NCI-H2081 treated with DMSO at 0.1 percent for 48 hours (cell line): ENCODE measurements around the gene P2RX2.

Source experiments
- DNase-seq: peaks from one replicate; lab custom pipeline; 2025; lab: John Stamatoyannopoulos, UW

The P2RX2 gene

DNA sequence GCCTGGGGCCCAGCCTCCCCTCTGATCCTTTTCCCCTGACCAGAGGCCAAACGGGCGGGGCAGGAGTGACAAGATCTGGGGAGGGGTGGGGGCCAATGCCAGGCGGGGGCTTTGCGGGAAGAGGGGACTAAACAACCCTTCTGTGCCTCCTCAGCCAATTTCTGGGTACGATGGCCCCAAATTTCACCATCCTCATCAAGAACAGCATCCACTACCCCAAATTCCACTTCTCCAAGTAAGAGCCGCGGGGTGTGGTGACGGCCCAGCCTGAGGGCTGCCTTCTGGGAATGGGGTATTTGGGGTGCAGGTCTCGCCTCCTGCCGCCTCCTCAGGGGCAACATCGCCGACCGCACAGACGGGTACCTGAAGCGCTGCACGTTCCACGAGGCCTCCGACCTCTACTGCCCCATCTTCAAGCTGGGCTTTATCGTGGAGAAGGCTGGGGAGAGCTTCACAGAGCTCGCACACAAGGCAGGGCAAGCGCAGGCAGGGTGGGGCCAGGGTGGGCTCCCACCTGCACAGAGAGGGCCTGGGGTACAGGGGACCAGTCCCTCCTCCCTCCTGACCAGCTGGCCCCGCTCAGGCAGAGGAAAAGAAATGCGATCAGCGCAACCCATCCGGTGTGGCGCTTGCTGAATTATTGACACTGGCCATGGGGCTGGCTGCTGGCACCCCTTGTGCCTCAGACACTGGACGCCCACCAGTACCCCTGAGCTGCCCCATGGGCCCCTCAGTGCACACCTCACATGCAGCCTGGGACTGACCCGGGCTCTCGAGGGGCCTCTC lies 1.7 kb downstream of the P2RX2 start:
- DNase-seq, result no peak

DNA sequence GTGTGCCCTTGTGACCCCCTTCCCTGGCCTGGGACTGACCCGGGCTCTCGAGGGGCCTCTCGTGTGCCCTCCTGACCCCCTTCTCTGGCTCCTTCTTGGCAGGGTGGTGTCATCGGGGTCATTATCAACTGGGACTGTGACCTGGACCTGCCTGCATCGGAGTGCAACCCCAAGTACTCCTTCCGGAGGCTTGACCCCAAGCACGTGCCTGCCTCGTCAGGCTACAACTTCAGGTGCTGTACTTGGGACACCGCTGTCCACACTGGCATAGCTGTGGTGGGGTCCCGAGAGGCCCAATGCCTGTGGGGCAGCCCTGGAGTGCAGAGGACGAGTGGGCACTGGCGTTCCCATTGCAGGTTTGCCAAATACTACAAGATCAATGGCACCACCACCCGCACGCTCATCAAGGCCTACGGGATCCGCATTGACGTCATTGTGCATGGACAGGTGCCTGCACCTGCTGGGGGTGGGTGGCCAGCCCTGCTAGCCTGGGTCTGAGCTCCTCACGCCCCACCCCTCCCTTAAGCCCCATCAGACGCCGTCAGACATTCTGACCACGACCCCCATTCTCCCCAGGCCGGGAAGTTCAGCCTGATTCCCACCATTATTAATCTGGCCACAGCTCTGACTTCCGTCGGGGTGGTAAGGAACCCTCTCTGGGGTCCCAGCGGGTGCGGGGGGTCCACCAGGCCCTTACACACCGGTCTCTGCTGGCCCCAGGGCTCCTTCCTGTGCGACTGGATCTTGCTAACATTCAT lies 2.5 kb downstream of the P2RX2 start:
- no peak for DNase-seq

DNA sequence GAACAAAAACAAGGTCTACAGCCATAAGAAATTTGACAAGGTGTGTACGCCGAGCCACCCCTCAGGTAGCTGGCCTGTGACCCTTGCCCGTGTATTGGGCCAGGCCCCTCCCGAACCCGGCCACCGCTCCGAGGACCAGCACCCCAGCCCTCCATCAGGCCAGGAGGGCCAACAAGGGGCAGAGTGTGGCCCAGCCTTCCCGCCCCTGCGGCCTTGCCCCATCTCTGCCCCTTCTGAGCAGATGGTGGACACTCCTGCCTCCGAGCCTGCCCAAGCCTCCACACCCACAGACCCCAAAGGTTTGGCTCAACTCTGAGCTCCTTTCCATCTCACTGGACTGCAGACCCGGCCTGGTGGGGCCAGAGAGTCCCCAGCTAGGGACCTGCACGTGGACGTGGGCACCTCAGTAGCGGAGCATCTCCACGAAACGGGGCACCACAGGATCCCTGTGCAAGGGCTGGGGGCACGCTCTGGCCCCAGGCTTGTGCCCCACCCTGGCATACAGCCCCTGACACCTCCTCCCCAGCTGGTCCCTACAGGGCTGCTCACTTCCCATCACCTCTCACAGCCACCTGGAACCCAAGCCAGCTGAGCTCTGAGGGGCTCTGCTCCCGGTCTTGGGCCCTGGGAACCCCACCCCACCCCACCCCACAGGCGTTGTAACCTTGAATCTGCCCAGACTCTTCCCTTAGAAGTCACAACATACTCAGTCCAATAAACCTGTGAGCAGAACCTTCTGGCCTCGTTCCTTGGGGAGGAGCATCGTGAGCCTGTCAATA lies 3.3 kb downstream of the P2RX2 start:
- no peak for DNase-seq

DNA sequence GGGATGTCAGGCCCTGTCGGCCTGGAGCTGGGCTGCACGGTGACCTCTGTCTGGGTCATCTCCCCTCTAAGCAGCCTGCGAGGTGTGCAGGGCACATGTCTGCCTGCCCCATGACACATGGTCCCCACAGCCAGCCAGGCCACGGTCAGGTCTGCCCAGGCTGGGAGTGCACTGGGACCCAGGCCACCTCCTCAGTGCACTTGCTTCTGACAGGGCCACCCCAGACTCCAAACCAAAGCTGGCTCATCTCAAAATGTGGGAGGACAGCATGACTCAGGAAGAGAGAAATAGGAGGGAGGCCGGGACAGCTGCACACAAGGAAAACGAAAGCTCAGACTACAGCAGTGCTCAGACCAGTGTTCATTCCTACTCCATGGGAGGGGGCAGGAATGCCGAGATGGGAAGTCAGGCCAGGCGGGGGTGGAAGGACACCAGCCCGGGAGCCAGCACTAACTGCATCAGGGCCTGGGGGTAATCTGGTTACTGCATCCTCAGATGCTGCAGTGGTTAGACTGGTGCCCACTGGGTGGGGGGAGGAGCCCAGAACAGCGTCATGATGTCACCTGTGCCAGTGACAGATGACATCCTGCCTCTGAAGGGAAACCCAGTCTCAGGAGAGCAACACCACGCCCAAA lies 4.0 kb downstream of the P2RX2 start:
- DNase-seq, result no peak

DNA sequence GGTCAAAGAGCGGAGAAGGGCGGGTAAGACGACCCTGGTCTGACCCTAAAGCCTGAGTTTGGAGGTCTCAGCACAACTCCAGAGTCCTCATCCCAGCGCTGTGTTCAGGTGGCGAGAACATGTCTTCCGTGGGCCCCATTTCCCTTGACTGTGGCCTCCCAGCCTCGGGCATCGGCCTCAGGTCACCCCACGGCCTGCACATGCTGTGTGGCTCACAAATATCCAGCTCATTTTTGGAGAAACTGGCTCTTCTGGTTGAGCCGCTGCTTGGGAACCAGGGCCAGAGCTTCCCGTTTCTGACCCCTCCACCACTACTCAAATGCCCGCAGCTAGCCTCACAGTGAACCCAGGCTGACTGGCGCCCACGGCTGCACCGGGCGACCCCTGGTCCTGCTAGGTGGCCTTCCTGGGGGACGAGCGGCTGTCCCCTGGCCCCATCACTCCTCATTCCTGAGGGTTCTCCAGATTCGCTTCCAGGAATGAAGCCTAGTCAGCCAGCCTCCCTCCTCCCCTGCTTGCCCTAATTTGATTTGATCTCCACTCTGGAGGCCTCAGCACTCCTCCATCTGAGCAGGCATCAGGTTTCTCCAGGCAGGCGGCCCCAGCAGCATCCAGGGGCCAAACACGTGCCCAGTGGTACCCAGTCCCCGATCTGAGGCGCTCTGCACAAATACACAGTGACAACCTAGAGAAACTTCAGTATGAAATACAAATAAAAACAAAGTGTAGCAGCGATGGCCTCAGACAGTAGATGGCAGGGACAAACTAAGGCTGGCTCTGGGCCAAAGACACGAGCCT lies 4.7 kb downstream of the P2RX2 start:
- no peak for DNase-seq

DNA sequence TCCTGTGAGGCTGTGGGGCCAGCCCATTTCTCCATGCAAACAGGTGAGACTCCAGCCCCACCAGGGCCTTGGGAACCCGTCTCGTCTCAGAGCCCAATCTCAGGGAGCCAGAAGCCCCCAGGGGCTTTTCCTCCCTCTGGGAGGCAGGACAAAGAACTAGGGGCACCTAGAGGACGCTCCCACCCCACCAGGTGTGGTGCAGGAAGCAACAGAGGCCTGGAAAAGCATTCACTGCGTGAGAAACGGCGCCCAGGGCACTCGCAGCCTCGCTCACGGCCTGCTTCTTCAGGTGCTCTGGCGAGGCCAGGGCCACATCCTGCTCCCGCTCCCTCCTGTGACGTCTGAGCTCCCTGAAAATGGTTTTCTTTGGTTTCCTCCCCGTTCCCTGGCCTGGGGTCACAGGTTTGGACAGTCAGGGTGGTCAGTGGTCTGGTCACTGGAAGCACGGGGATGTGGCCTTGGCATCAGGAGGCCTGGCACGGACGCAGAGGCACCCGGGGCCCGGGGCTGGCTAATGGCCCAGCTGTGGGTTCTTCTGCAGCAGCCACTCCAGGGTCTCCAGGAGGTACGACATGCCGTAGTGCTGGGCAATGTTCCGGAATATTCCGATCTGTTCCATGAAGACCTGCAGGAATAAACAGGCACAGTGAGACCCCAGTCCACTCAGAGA lies 5.7 kb downstream of the P2RX2 start:
- no peak for DNase-seq

DNA sequence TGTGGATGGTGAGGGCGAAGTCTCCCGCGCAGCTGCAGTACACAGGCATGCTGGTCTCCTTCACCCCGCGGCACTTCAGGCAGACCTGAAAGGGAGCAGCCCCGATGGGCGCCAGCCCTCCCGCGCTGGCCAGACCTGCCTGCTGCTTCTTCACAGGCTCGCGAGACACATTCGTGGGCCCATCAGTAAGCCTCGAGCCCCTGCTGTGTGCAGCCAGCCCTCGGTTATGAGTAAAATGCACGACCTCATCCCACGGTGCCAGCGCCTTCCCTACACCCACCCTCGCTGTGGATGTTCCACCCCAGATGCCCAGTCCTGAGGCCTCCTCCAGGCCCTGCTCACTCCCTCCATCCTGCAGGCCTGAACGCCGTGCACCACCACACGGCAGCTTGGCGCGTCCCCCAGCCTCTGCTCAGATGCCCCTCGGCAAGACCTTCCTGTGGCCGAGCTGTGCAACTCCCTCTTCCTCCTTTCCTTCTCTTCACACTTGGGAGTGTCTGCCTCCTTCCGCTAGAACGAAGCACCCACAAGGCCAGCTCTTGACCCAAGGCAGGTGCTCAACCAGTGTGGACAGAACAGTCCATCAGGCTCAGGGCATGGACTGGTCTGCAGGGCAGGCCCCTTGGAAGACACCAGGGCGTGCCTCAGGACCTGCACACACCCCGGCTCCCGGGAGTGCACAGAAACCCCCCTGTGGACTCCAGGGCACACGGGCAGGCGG lies 6.5 kb downstream of the P2RX2 start:
- no peak for DNase-seq

DNA sequence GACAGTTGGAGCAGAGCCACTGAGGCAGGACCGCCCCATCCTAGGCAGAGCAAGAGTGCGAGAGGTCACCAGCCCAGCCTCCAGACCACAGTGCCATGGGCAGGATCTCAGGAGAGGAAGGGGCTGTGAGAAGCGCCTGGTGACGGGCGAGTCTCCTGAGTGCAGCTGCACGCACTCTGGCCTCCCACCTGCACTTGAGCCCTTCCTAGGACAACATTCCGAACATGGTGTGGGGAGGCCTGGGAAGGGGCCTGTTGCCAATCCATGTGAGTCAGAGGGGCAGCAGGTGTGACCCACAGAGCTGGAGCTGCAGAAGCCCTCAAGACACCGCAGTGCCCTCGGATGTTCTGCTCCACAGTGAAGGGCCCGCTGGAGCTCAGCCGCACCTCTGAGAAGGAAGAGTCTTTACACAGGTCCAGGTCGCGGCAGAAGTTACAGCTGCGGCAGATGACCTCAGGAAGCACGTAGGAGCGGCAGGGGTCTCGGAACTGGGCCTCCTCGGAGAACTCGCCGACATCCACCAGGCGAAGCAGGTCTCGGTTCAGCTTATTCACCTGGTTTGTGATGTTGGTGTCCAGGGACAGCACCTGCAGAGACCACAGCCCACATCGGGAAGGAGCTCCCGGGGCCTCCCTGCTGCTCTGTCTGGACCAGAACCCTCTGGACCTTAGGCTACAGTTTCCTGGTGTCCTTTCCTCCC lies 7.3 kb downstream of the P2RX2 start:
- no peak for DNase-seq

DNA sequence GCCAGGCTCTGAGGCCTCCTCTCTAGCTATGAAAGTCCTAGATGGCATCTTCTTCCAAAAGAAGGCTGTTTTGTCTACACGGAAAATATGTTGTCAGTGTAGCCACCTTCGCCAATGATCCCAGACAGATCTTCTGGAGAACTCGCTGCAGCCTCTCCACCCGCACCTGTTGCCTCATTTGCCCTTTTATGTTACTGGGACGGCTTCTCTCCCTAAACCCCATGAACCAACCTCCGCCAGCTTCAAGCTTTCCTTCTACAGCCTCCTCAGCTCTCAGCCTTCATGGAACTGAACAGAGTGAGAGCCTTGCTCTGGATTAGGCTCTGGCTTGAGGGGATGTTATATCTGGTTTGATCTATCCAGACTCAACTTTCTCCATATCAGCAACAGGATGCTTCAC lies 10.8 kb downstream of the P2RX2 start:
- DNase-seq, result no peak

DNA sequence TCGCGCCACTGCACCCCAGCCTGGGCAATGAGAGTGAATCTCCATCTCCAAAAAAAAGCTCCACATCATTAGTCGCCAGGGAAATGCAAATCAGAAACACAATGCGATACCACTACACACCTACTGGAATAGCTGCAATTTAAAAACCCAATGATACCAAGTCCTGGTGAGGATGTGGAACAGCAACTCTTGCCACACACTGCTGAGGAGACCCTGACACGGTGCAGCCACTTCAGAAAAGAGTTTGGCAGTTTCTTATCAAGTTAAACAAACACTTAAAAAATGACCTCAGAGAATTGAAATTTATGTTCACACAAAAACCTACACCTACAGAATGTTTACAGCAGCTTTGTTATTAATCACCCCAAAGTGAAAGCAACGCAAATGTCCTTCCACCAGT lies 12.1 kb downstream of the P2RX2 start:
- no peak for DNase-seq

DNA sequence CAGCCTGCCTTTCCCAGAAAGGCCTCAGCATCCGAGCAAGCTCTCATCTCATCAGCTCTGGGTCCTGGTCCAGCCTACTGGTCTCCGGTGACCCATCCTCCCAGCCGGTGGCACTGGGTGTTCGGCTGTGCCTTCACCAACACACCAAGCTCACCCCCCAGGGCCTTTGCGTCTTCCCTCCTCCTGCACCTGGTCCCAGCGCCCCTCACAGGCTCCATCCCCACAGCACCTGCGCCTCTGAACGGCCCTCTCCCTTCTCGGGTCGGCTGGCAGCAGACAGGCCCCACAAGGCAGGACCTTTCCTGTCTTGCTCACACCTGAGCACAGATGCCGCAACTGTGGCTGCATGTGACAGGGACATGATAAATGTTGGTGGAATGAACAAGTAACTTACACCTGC lies 13.1 kb downstream of the P2RX2 start:
- DNase-seq, result no peak

DNA sequence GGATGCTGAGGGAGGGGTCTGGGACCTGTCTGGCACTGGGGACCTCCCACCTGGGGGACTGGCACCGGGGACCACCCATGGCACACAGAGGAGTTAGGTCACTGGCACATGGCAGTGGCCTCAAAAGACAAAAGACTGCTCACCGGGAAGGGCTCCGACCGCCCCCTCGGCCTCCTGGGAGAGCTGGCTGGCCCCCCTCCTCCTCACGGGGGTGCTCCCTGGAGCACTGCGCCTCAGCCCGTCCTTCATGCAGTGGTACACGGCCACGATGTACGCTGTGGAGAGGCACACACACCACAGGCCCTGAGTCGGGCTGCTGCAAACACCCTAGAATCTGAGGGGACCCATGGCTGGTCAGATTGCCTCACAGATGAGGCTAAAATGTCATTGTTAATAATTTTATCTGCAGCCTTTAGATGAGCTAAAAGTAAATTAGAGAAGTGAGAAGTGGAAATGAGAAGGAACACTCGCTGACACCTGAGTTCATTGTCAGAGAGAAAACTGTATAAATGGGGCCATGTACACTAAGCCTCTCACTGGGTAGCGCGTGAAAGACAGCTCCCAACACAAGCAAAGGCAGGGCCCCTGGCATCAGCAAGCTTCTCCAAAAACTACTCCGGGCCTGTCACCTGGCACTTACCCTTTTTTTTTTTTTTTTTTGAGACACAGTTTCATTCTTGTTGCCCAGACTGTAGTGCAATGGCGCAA lies 14.1 kb downstream of the P2RX2 start:
- no peak for DNase-seq

DNA sequence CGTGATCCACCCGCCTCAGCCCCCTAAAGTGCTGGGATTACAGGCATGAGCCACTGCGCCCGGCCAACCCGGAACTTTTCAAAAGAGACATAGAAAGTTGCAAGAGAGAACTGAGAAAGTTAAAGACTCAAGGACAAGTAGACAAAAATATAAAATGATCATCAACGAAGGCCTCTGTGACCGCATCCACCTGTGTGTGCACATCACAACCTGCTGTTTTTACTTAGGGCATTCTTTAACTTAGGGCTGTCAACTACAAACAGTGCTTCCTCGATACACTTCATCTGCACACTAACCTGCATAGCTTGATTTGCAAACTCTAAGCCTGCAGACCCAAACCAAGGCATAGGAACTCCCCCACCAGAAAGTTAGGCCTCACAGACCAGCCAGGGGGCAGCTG lies 14.8 kb downstream of the P2RX2 start:
- DNase-seq, result no peak

DNA sequence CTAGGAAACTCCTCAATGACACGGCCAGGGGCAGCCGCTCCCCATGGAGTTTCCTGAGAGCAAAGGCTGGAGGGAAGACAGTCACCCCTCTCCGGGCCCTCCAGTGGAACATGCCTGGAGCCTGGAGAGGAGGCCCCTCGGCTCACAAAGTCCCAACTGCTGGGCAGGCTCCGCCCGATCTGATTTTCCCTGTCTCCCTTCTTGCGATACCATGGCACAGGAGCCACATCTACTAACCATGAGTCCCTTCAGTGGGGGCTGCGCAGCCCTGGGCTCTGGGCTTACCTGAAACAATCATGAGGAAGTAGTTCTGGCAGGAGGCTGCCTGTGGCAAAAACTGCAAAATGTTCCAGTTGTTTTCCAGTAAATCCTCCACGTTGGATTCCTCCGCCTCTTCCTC lies 15.3 kb downstream of the P2RX2 start:
- no peak for DNase-seq

DNA sequence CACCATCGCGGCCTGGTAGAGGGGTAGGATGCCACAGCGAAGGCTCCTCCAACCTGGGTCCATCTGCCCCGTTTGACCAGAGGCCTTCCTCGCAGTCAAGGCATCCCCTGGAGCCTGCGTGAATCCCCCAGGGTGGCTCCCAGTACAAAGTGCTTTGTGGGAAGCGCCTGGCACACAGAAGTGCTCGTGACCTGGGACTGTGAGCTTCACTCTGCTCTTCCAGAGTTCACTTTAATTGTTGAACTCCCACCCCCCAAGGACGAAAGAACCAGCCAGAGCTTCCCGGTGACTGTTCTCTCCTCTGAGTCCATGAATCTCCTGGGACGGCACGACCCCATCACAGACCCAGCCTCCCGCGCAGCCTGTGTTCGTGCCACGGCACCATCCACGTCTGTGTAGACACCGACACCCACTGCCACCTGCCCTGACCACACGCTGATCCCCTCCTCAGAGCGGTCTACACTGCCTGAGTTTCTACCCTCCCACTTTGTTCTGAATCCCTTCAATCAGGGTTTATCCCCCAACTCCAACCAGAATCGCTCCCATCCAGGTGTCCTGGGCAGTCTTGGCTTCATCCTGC lies 15.9 kb downstream of the P2RX2 start:
- no peak for DNase-seq

DNA sequence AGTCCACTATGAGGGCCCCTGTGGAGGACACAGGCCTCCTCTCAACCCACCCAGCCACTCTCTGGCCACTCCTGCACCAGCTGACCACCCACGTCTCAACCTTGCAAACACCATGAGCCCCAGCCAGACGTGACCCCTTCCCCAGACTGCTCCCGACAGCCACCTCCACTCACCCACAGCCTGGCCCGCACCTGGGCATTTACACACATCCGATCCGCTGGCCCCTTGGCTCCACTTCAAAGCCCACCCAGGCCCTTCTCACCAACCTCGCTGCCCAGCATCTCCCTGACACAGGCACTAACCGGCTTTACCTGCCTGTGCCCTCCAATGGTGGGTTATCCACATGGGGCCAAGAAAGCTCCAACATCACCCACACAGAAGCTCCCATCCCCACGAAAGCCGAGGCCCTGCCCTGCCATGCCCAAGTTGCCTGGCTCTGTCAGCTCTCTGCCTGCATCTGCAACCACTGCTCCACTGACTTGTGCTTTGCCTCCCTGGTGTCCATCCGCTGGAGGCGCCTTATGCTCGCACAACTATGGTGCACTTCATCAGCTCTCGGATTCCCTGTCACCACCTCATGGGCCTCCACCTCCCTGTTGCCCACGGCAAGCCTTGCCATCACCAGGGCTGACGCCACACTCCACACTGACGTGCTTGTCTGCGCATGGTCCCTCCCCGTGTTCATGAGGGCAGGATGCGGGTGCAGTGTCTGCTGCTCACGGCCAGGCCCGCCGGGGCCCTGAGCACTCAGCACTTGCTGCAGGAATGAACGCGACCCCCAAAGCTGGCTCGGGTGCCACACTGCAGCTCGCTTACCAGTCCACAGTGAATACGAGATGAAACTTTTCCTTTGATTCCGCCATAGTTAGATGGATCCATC lies 16.7 kb downstream of the P2RX2 start:
- no peak for DNase-seq

DNA sequence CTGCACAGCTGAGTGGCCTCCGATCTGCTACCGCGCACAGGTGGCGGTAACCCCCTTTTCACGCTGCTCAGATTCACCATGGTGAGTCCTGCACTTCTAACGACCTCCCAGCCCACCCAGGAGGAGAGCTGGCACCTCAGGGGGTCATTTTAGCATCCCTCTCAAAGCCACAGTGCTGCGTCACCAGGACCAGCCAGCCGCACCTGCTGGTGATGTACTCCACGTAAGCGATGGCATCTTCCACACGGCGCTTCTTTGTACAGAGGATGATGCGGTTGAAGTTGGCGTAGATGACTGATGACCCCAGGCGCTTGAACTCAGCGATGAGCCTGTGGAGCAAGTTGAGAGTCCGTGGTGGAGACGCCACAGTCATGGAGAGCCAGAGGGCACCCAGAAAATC lies 19.2 kb downstream of the P2RX2 start:
- DNase-seq, result no peak
